ENCODE measurements around the gene TUBB4B. TPM values are rescaled to one million over a fixed set of nuclear protein-coding genes. Genes with fewer than 3 reads are reported as not detected.

Gene TUBB4B
- total and polyA plus RNA-seq, 2 experiments from 2014 or later = 309 to 446 TPM

DNA sequence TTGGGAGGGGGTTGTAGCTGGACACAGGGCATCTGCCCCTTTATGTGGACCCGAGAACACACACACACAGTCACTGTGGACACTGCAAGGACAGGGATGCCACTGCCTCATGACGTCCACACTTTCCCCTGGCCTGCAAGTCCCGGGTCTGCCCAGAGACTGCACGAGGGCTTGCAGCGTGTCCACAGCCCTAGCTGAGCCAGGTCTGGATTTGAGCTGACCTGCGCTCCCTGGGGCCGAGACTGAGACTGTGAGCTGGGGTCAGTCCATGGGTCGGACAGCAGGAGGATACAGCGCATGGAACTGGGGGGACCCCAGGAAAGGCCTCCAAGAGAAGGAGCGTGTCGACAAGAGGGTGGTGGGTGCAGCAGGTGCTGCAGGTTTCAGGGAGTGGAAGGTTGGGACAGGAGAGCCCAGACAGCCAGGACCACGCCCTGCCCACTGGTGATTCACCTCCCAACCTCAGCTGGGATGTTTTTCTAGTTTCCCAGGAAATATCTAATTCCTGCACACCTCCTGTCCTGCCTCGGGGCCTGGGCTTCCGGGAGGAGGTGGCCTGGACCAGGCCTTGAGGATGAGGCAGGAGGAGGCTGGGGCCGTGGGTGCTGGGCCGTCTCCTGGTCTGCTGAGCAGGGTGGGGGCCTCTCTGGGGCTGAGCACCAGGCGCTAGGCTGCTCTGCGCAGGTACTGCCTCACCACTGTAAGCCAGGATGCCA is 14.6 kb upstream of the TUBB4B start:
- Histone ChIP-seq H3K36me3 (replicated peaks; ENCODE audit: insufficient read depth, low read depth) (no peaks in the 10 kb centered on the region), H3K4me3 (no peak overlapping the region), H4K20me1 (ENCODE audit: insufficient read depth, poor library complexity, severe bottlenecking) (no peaks in the 10 kb centered on the region), H3K79me2 (no peaks in the 10 kb centered on the region), H3K27ac (peak overlapping the region; percentile 46), H2AFZ (no peak overlapping the region), H3K9me3 (ENCODE audit: low read depth) (no peaks in the 10 kb centered on the region), H3K27me3 (no peaks in the 10 kb centered on the region), H3K4me2 (peak overlapping the region; percentile 65), H3K9me2 (replicated peaks; ENCODE audit: insufficient read depth) (no peaks in the 10 kb centered on the region), H3K4me1 (ENCODE audit: insufficient read depth) (peaks cover 56% of the 10 kb centered on the region)
- TF ChIP-seq EZH2phosphoT487 (IDR thresholded peaks at IDR 0.05; ENCODE audit: low read depth, severe bottlenecking, unreplicated experiment) (no peak), EZH2 (IDR thresholded peaks at IDR 0.05; ENCODE audit: borderline replicate concordance) (no peak), CTCF (IDR thresholded peaks at IDR 0.05; ENCODE audit: poor library complexity) (no peak)
- no peak for DNase-seq (ENCODE audit: low spot score)
- 77% methylated on average over 18 of the region's 18 CpGs for WGBS (ENCODE audit: low lambda C conversion rate, missing lambda C conversion rate)

- Histone ChIP-seq H3K4me1 (ENCODE audit: insufficient read depth) (peaks cover 56% of the 10 kb centered on the region), H2AFZ (no peak within 1 kb of the TSS), H3K27ac (peak within 1 kb of the TSS; percentile 46), H3K9me2 (replicated peaks; ENCODE audit: insufficient read depth) (no peaks in the 10 kb centered on the region), H3K9me3 (ENCODE audit: low read depth) (no peaks in the 10 kb centered on the region), H3K36me3 (replicated peaks; ENCODE audit: insufficient read depth, low read depth) (no peaks in the 10 kb centered on the region), H4K20me1 (ENCODE audit: insufficient read depth, poor library complexity, severe bottlenecking) (no peaks in the 10 kb centered on the region), H3K4me3 (no peak within 1 kb of the TSS), H3K79me2 (no peaks in the 10 kb centered on the region), H3K27me3 (no peaks in the 10 kb centered on the region), H3K4me2 (peak within 1 kb of the TSS; percentile 65)
- TF ChIP-seq EZH2 (IDR thresholded peaks at IDR 0.05; ENCODE audit: borderline replicate concordance) (no peak), CTCF (IDR thresholded peaks at IDR 0.05; ENCODE audit: poor library complexity) (peak; percentile 84)
- peak; percentile 90 for DNase-seq (ENCODE audit: low spot score)
- WGBS (ENCODE audit: low lambda C conversion rate, missing lambda C conversion rate) = 50% methylated on average over 25 of the region's 25 CpGs
These were observed 13.8 kb upstream of the TUBB4B start, which contains the start of gene RNF224 for GRCh38 chr9:137227054-137227852. TSS of gene RNF224 (plus strand) at chr9:137227502. CDS start at chr9:137228336, 834 bp downstream.

GRCh38 chr9:137227853-137228505 is 13.1 kb upstream of the TUBB4B start:
- Histone ChIP-seq H3K4me1 (ENCODE audit: insufficient read depth) (peaks cover 50% of the 10 kb centered on the region), H3K27me3 (no peaks in the 10 kb centered on the region), H3K4me2 (peak overlapping the region; percentile 29), H3K27ac (no peak overlapping the region), H3K9me3 (ENCODE audit: low read depth) (no peaks in the 10 kb centered on the region), H2AFZ (no peak overlapping the region), H3K9me2 (replicated peaks; ENCODE audit: insufficient read depth) (no peaks in the 10 kb centered on the region), H3K4me3 (no peak overlapping the region), H3K79me2 (no peaks in the 10 kb centered on the region), H4K20me1 (ENCODE audit: insufficient read depth, poor library complexity, severe bottlenecking) (no peaks in the 10 kb centered on the region), H3K36me3 (replicated peaks; ENCODE audit: insufficient read depth, low read depth) (no peaks in the 10 kb centered on the region)
- TF ChIP-seq EZH2 (IDR thresholded peaks at IDR 0.05; ENCODE audit: borderline replicate concordance) = no peak
- TF ChIP-seq EZH2phosphoT487 (IDR thresholded peaks at IDR 0.05; ENCODE audit: low read depth, severe bottlenecking, unreplicated experiment) = no peak
- TF ChIP-seq CTCF (IDR thresholded peaks at IDR 0.05; ENCODE audit: poor library complexity) = no peak
- DNase-seq (ENCODE audit: low spot score) = no peak
- 64% methylated on average over 12 of the region's 18 CpGs for WGBS (ENCODE audit: low lambda C conversion rate, missing lambda C conversion rate)

Measured in hepatocyte (in vitro differentiated cells).